ENCODE data around the gene GABRA4.

GRCh38 chr4:47017081-47017480 is 23.7 kb upstream of the GABRA4 start:
- no peak for TF ChIP-seq CTCF (IDR thresholded peaks at IDR 0.05)
- no peak for TF ChIP-seq POLR2AphosphoS5 (IDR thresholded peaks at IDR 0.05)
- no peak for TF ChIP-seq POLR2A (IDR thresholded peaks at IDR 0.05)
- no peak for TF ChIP-seq EP300 (IDR thresholded peaks at IDR 0.05)
